WTC11 (cell line): Measurements from ENCODE around the gene RSBN1L. TPM values are rescaled to one million over a fixed set of nuclear protein-coding genes. Genes with fewer than 3 reads are reported as not detected.
A peak's percentile ranks its signal among the peaks of the same experiment; 100 is the strongest.

ENCODE experiments used
- ATAC-seq: fragments of 200-7000 bp; cut with Tn5 transposase; 2 replicates; pipeline ENCODE4 v1.10.0; 2021; ENCODE audit warnings: mild to moderate bottlenecking, moderate library complexity
- CTCF ChIA-PET: fragments of 300-600 bp; sonication (Branson Sonifier 250); formaldehyde crosslinking; loops from one replicate; lab custom pipeline; 2021; ENCODE audit warnings: antibody characterized with exemption; lab: Charles Lee
- POLR2A ChIA-PET: fragments of 350-600 bp; sonication (Branson Sonifier 250); formaldehyde crosslinking; loops from one replicate; lab custom pipeline; 2021; ENCODE audit warnings: antibody characterized with exemption; lab: Charles Lee
- DNase-seq: peaks from one replicate; pipeline ENCODE4 v3.0.0; 2021; ENCODE audit warnings: low spot score
- H3K27ac Mint-ChIP-seq: 2 replicates; pipeline ENCODE4 v1.8.0; 2021; ENCODE audit warnings: mixed read lengths
- H3K27me3 Mint-ChIP-seq: 2 replicates; pipeline ENCODE4 v1.8.0; 2021; ENCODE audit warnings: low read depth, mild to moderate bottlenecking, moderate library complexity, mixed read lengths
- H3K36me3 Mint-ChIP-seq: 2 replicates; pipeline ENCODE4 v1.8.0; 2021; ENCODE audit warnings: mixed read lengths
- H3K4me1 Mint-ChIP-seq: 2 replicates; pipeline ENCODE4 v1.8.0; 2022; ENCODE audit warnings: mixed read lengths
- H3K4me3 Mint-ChIP-seq: 2 replicates; pipeline ENCODE4 v1.8.0; 2021; ENCODE audit warnings: mild to moderate bottlenecking, moderate library complexity, mixed read lengths
- H3K9me3 Mint-ChIP-seq: 2 replicates; pipeline ENCODE4 v1.8.0; 2021; ENCODE audit warnings: mixed read lengths
- CREB1 ChIP-seq: sonication (generic); formaldehyde crosslinking; IDR thresholded peaks from 2 replicates; pipeline ENCODE4 v1.8.0; 2023; ENCODE audit warnings: mild to moderate bottlenecking, missing genetic modification reagents
- FOXP1 ChIP-seq: sonication (generic); formaldehyde crosslinking; IDR thresholded peaks from 2 replicates; pipeline ENCODE4 v1.8.0; 2022; ENCODE audit warnings: missing genetic modification reagents, mild to moderate bottlenecking, moderate library complexity, borderline replicate concordance
- HMGA2 ChIP-seq: fragments of 250-450 bp; sonication (Bioruptor Pico); IDR thresholded peaks from 2 replicates; pipeline ENCODE4 v1.4.0; 2021; ENCODE audit warnings: mild to moderate bottlenecking, moderate library complexity
- NFE2L1 ChIP-seq: sonication (generic); formaldehyde crosslinking; IDR thresholded peaks from 2 replicates; pipeline ENCODE4 v1.8.1; 2023; ENCODE audit warnings: missing genetic modification reagents
- NR3C1 ChIP-seq: sonication (generic); formaldehyde crosslinking; conservative IDR thresholded peaks from 2 replicates; pipeline ENCODE4 v1.8.1; 2023; ENCODE audit warnings: low read depth, mild to moderate bottlenecking, missing genetic modification reagents
- PRRX2 ChIP-seq: fragments of 250-450 bp; sonication (Bioruptor Pico); IDR thresholded peaks from 2 replicates; pipeline ENCODE4 v1.8.0; 2021; ENCODE audit warnings: mild to moderate bottlenecking
- RORB ChIP-seq: fragments of 250-450 bp; sonication (Bioruptor Pico); IDR thresholded peaks from 2 replicates; pipeline ENCODE4 v1.9.0; 2021; ENCODE audit warnings: mild to moderate bottlenecking
- TEAD1 ChIP-seq: sonication (generic); formaldehyde crosslinking; IDR thresholded peaks from 2 replicates; pipeline ENCODE4 v1.8.0; 2022; ENCODE audit warnings: mild to moderate bottlenecking, missing genetic modification reagents
- ZBTB21 ChIP-seq: sonication (generic); formaldehyde crosslinking; IDR thresholded peaks from 2 replicates; pipeline ENCODE4 v1.8.1; 2023; ENCODE audit warnings: mild to moderate bottlenecking, missing genetic modification reagents, borderline replicate concordance
- ZNF219 ChIP-seq: sonication (generic); formaldehyde crosslinking; IDR thresholded peaks from 2 replicates; pipeline ENCODE4 v1.8.0; 2023; ENCODE audit warnings: missing genetic modification reagents, mild to moderate bottlenecking, borderline replicate concordance
- ZNF396 ChIP-seq: fragments of 250-450 bp; sonication (Bioruptor Pico); IDR thresholded peaks from 2 replicates; pipeline ENCODE4 v1.8.0; 2021; ENCODE audit warnings: mild to moderate bottlenecking, moderate library complexity, borderline replicate concordance
- total RNA-seq: library from RNA; stranded (reverse); gene quantifications from 3 replicates; pipeline ENCODE4 v1.2.3, GENCODE V29; 2021
- TF ChIP-seq, protein P1 (sequence below): fragments of 200-600 bp; IDR thresholded peaks from 2 replicates; pipeline ENCODE4 v1.8.0; 2022; ENCODE audit warnings: antibody characterized with exemption
- TF ChIP-seq, protein P2 (sequence below): sonication (generic); formaldehyde crosslinking; conservative IDR thresholded peaks from 2 replicates; pipeline ENCODE4 v1.8.1; 2022; ENCODE audit warnings: mild to moderate bottlenecking, missing genetic modification reagents
- TF ChIP-seq, protein P3 (sequence below): sonication (generic); formaldehyde crosslinking; IDR thresholded peaks from 2 replicates; pipeline ENCODE4 v1.8.0; 2023; ENCODE audit warnings: missing genetic modification reagents
- TF ChIP-seq, protein P4 (sequence below): sonication (generic); formaldehyde crosslinking; IDR thresholded peaks from 2 replicates; pipeline ENCODE4 v1.8.1; 2022; ENCODE audit warnings: missing genetic modification reagents, borderline replicate concordance
- TF ChIP-seq, protein P5 (sequence below): fragments of 250-450 bp; sonication (Bioruptor Pico); IDR thresholded peaks from 2 replicates; pipeline ENCODE4 v1.9.0; 2021; ENCODE audit warnings: moderate library complexity, mild to moderate bottlenecking, inconsistent platforms, borderline replicate concordance
- TF ChIP-seq, protein P6 (sequence below): sonication (generic); formaldehyde crosslinking; conservative IDR thresholded peaks from 2 replicates; pipeline ENCODE4 v1.8.1; 2023; ENCODE audit warnings: mild to moderate bottlenecking, low read depth, missing genetic modification reagents, moderate library complexity

Gene RSBN1L
- total RNA-seq, 1 experiment from 2014 or later: 16.8 TPM

DNA sequence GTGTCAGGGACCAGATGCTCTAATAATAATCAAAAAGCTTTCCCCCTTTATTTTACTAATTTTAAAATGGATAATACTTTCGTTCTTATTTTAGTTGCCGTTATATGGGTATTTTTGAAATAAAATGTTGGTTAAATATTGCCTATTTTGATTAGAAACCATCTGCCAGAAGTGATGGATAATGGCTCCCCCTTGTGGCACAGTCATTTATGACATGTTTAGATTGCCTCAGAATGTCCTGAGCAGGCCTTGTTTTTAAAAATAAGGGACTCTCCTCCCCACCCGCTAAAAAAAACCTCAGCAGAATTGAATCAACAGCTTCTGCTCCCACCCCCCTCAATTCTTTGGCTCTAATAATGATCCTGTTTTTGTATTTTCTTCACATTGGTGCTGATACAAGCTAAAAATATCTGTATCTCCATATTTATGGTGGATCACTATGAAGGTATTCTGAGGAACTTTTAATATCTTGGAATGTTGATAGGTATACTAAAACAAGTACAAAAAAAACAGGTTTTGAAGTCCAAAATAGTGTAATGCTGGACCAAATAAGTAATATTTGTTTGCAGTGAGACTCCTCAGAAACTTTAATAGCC, 63.1 kb downstream of the RSBN1L start:
- ATAC-seq: peak; percentile 76
- Mint-ChIP-seq H3K36me3 (no peaks in the 10 kb centered on the region), H3K4me3 (no peak overlapping the region), H3K27ac (0 out of 2 replicates have a peak overlapping the region, but pooled peaks have one; percentile 32), H3K4me1 (no peaks in the 10 kb centered on the region), H3K9me3 (no peaks in the 10 kb centered on the region), H3K27me3 (no peaks in the 10 kb centered on the region)
- TF ChIP-seq PRRX2 (CRISPR knock-in tag) (no peak), HMGA2 (0 out of 2 replicates have a peak, but pooled peaks have one; percentile 8)
- TF ChIP-seq, protein P1, sequence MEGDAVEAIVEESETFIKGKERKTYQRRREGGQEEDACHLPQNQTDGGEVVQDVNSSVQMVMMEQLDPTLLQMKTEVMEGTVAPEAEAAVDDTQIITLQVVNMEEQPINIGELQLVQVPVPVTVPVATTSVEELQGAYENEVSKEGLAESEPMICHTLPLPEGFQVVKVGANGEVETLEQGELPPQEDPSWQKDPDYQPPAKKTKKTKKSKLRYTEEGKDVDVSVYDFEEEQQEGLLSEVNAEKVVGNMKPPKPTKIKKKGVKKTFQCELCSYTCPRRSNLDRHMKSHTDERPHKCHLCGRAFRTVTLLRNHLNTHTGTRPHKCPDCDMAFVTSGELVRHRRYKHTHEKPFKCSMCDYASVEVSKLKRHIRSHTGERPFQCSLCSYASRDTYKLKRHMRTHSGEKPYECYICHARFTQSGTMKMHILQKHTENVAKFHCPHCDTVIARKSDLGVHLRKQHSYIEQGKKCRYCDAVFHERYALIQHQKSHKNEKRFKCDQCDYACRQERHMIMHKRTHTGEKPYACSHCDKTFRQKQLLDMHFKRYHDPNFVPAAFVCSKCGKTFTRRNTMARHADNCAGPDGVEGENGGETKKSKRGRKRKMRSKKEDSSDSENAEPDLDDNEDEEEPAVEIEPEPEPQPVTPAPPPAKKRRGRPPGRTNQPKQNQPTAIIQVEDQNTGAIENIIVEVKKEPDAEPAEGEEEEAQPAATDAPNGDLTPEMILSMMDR: peak; percentile 85
- DNase-seq: peak; percentile 64
- POLR2A ChIA-PET: no interaction called here
- CTCF ChIA-PET: interaction anchor here (0.6 to 1.8 kb wide), 11 partner anchors 12 to 110 kb away, joined by 3 to 8 read pairs (median 3); partner anchors contain the start of genes PHTF2 and TMEM60

GRCh38 chr7:77760809-77761453, 64.7 kb downstream of the RSBN1L start:
- CTCF ChIA-PET: interaction anchor here (1.8 kb wide), 1 partner anchor 109 kb away, joined by 8 read pairs; no protein-coding TSS in a partner anchor
- Mint-ChIP-seq H3K9me3 (no peaks in the 10 kb centered on the region), H3K4me1 (peaks cover 6% of the 10 kb centered on the region), H3K27ac (no peak overlapping the region), H3K4me3 (no peak overlapping the region), H3K27me3 (no peaks in the 10 kb centered on the region), H3K36me3 (no peaks in the 10 kb centered on the region)
- POLR2A ChIA-PET: interaction anchor here (0.6 kb wide), 1 partner anchor 1490 kb away, joined by 4 read pairs; no protein-coding TSS in a partner anchor
- TF ChIP-seq, protein P2, sequence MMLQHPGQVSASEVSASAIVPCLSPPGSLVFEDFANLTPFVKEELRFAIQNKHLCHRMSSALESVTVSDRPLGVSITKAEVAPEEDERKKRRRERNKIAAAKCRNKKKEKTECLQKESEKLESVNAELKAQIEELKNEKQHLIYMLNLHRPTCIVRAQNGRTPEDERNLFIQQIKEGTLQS: no peak
- TF ChIP-seq, protein P3, sequence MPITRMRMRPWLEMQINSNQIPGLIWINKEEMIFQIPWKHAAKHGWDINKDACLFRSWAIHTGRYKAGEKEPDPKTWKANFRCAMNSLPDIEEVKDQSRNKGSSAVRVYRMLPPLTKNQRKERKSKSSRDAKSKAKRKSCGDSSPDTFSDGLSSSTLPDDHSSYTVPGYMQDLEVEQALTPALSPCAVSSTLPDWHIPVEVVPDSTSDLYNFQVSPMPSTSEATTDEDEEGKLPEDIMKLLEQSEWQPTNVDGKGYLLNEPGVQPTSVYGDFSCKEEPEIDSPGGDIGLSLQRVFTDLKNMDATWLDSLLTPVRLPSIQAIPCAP: no peak
- no peak for TF ChIP-seq NFE2L1 (CRISPR knock-in tag)
- TF ChIP-seq TEAD1 (CRISPR knock-in tag): no peak
- TF ChIP-seq FOXP1 (CRISPR knock-in tag): no peak
- no peak for TF ChIP-seq ZNF396 (CRISPR knock-in tag)
- ATAC-seq (no peak), DNase-seq (no peak)

- ChIA-PET POLR2A (no interaction called here), CTCF (no interaction called here)
- no peak for DNase-seq
- Mint-ChIP-seq H3K9me3 (no peaks in the 10 kb centered on the region), H3K27me3 (no peaks in the 10 kb centered on the region), H3K36me3 (peaks cover 6% of the 10 kb centered on the region), H3K4me3 (no peak overlapping the region), H3K4me1 (peaks cover 16% of the 10 kb centered on the region), H3K27ac (0 out of 2 replicates have a peak overlapping the region, but pooled peaks have one; percentile 15)
- TF ChIP-seq FOXP1 (CRISPR knock-in tag) (no peak), NR3C1 (no peak), CREB1 (CRISPR knock-in tag) (no peak), ZBTB21 (no peak), ZNF219 (CRISPR knock-in tag) (no peak), RORB (CRISPR knock-in tag) (no peak)
- TF ChIP-seq, protein P1: no peak
- TF ChIP-seq, protein P4, sequence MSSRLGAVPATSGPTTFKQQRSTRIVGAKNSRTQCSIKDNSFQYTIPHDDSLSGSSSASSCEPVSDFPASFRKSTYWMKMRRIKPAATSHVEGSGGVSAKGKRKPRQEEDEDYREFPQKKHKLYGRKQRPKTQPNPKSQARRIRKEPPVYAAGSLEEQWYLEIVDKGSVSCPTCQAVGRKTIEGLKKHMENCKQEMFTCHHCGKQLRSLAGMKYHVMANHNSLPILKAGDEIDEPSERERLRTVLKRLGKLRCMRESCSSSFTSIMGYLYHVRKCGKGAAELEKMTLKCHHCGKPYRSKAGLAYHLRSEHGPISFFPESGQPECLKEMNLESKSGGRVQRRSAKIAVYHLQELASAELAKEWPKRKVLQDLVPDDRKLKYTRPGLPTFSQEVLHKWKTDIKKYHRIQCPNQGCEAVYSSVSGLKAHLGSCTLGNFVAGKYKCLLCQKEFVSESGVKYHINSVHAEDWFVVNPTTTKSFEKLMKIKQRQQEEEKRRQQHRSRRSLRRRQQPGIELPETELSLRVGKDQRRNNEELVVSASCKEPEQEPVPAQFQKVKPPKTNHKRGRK (CRISPR knock-in tag): no peak
- TF ChIP-seq, protein P5, sequence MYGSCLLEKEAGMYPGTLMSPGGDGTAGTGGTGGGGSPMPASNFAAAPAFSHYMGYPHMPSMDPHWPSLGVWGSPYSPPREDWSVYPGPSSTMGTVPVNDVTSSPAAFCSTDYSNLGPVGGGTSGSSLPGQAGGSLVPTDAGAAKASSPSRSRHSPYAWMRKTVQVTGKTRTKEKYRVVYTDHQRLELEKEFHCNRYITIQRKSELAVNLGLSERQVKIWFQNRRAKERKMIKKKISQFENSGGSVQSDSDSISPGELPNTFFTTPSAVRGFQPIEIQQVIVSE: no peak
- TF ChIP-seq, protein P6, sequence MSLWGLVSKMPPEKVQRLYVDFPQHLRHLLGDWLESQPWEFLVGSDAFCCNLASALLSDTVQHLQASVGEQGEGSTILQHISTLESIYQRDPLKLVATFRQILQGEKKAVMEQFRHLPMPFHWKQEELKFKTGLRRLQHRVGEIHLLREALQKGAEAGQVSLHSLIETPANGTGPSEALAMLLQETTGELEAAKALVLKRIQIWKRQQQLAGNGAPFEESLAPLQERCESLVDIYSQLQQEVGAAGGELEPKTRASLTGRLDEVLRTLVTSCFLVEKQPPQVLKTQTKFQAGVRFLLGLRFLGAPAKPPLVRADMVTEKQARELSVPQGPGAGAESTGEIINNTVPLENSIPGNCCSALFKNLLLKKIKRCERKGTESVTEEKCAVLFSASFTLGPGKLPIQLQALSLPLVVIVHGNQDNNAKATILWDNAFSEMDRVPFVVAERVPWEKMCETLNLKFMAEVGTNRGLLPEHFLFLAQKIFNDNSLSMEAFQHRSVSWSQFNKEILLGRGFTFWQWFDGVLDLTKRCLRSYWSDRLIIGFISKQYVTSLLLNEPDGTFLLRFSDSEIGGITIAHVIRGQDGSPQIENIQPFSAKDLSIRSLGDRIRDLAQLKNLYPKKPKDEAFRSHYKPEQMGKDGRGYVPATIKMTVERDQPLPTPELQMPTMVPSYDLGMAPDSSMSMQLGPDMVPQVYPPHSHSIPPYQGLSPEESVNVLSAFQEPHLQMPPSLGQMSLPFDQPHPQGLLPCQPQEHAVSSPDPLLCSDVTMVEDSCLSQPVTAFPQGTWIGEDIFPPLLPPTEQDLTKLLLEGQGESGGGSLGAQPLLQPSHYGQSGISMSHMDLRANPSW (CRISPR knock-in tag): no peak
- no peak for ATAC-seq
Measured at GRCh38 chr7:77765481-77765880, 69.2 kb downstream of the RSBN1L start.
